Activated T-cell treated with anti-CD3 and anti-CD28 coated beads, Interleukin-2, amount 50 U/mL, for 1 hour (primary cell): ENCODE measurements around the gene ABLIM1.

Source experiments
- DNase-seq: peaks from one replicate; pipeline ENCODE4 v3.0.0-alpha.2; 2020

Gene ABLIM1

DNA sequence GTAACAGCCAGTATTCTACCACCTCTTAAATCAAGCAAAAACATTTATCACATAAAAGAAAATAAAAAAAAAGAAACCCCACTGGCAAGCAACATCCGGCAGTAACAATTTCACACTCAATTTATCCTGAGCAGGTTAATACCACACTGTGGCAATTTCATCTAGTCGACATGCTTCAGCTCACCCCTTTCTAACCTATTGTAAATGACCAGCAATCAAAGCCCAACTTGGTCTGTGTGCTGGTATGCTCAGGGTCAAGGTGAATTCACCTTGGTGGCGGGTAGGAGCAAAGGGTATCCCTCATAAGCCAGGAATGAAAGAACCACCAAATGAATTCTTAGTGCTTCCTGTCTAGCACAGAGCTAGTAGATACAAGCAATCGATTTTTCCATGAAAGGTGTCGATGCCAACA, 144.7 kb downstream of the ABLIM1 start:
- DNase-seq, result no peak

DNA sequence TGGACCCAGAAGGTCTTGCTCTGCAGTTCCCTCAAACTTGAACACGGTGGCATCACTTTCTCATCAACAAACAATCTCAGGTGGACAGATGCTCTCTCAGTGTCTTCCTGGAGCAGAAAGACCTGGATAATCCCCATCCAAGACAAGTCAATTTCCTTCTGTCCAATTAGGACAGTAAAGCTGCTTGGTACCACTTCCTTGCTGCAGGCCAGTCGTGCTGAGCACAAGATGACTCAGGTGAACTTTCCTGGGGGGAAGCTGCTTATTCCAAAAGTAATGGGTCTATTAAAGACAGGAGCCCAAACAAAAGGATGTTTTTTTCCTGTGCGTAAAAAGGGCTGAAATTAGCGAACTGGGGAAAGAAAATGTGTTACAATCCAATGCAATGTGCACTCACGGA, 146.2 kb downstream of the ABLIM1 start:
- no peak for DNase-seq

DNA sequence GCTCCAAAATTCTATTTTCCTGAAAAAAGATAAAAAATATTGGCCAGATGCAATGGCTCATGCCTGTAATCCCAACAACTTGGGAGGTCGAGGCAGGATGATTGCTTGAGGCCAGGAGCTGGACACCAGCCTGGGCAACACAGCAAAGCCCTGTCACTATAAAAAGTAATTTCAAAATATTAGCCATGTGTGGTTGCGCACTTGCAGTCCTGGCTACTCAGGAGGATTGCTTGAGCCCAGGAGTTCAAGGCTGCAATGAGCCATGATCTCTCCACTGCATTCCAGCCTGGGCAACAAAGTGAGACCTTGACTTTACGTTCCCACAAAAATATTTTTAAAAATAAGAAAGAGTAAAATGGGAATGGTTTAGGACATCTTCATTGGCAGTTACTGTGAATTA, 149.7 kb downstream of the ABLIM1 start:
- no peak for DNase-seq

DNA sequence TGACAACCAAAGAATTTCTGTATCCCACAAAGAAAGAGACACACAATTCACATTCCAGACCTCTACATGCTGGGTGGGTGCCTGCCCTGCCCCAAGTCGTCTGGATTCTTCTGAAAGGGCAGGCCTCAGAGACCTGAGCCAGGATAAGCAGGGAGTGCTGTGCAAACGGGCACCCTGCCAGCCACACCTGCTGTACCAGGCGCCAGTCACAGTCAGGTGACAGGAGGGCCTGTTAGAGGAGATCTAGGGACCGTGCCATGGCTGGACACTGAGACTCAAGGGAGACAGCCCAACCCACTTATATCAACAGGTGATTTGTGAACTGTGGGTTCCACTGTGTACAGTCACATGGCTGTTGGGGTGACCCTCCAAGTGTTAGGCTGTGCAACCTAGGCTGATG, 150.6 kb downstream of the ABLIM1 start:
- DNase-seq, result no peak

DNA sequence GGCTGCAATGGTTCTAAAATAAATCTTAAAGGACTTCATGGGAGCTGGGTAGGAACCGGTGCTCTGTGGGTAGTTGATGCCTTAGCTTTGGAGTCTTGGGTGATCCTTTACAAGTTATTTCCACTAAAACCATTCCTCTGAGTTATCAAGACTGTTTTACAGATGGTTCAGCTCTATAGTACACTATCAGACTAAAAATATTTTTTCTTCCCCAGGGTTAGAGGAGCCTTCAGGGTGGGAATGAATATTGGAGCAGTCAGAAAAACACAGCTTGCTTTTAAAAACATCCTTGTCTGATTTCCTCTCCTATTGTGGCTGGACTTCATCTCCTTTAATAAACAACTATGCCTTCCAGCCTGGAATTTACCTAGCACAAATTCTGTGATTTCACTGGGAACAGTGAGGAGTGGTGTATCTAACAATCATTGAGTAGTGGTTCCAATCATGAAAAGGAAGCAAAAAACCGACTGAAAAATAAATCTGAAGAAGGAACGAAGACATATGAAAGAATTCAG, 151.1 kb downstream of the ABLIM1 start:
- no peak for DNase-seq

DNA sequence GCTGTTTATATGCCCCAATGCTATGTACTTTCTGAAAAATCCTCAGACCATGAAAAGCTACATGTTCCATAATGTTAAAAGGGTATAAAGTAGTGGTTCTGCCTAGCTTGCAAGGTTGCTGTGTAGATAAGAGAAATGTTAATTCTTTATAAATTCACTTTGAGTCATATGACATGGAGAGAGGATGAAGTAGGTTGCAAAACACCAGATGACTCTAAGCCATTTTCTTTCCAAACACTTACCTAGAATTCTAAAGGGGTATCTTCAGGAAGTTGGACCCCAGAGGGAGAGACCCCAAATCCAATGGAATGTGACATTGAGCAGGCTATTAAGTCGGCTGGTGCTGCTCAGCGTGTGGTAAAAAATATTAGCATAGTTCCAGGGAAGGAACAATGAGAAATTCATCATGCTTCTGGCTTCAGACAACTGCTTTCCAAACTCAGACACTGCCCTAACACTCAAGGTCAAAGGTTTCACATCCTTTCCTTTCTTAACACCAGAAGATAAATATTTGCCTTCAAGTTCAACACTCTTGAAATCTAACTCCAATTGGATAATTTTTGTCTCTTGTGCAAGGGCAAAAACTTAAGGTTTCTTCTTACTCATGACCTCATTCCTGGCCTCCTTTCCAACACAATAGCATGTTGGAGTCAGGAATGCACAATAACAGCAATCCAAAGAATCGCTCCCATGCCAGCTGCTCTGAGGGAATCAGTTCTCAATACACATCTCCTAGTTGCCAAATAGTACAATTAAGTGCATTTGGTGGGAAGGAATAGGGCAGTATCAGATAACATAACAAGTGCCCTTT, 153.1 kb downstream of the ABLIM1 start:
- DNase-seq, result no peak

DNA sequence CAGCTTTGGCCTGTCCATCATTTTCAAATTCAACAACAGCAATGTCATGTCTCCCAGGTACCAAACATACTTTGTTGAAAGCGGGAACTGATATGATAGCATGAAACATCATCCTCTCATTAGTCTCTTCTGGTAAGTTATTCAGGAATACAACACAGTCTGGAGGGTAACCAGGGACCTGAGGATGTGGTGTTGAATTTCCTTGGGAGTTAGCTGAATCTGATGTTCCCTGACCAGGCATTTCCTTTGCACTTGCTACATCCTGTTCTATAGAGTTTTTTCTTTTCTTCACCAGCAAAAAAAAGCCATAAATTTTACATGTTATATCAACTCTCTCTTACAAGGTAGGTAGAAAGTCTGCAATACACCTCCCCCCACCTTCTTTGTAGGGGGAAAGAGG, 156.0 kb downstream of the ABLIM1 start:
- no peak for DNase-seq

DNA sequence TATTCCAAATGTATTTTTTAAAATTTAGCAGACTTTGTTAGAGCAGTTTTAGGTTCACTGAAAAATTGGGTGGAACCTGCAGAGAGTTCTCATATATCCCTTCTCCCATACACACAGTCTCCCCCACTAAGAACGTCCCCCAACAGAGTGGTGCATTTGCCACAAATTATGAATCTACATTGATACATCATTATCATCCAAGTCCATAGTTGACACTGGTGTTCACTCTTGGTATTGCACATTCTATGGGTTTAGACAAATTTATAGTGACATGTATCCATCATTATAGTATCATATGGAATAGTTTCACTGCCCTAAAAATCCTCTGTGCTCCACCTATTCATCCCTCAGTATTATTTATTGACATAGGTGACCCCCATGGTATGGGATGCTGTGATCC, 156.4 kb downstream of the ABLIM1 start:
- no peak for DNase-seq

DNA sequence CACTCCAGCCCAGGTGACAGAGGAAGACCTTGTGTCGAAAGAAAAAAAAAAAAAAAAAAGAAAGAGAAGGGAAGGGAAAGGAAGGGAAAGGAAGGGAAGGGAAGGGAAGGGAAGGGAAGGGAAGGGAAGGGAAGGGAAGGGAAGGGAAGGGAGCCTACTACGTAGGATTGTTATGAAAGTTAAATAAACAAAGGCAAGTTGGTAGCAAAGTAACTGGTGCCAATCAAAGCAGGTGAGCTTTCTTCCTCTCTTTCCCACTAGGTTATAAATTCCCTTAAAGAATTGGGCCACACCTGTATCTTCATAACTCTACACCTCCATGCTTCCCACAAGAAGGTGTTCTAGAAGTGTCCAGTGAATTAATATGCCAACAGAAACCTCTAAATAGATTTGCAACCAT, 157.4 kb downstream of the ABLIM1 start:
- no peak for DNase-seq

DNA sequence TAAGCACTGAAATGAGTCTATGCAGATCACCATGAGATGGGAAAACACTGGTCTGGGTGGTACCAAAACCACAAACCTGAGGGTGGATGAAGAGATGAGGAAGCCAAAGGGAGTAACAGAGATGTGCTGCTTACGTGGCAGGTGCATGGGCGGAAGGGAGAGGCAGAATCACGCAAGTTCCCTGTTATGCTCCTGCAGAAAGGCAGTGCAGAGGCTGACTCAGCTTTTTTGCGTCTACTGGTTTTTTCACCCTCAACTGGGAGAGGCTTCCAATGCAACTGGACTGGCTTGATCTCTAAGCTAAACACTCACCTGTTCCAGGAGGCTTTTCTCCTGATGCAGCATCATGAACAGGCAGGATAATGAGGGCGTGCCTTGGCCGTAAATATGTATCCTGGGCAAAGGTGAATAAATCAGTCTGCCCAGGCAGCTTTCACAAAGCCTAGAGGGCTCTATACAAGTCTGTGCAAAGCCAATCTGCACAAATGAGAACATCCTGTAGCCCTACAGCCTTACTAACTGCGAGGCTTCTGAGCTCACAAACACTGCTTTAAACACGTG, 158.4 kb downstream of the ABLIM1 start:
- peak; percentile 53 for DNase-seq

DNA sequence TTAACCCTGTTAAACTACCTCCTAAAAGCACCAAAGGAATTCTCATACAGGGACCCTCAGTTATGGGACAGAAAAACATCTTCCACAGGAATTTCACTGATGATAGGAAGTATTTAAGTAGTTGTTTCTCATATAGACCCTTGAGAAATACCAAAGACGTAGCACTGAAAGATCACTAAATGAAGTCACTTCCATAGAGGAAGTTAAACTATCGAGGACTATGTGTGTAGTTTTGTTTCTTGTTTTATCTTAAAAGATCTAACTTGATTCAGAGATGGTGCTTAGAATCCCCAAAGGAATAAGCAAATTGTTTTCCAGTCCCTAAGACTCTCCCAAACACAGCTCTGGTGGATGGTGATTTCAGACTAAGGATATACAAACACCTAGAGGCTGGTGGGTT, 159.0 kb downstream of the ABLIM1 start:
- no peak for DNase-seq

DNA sequence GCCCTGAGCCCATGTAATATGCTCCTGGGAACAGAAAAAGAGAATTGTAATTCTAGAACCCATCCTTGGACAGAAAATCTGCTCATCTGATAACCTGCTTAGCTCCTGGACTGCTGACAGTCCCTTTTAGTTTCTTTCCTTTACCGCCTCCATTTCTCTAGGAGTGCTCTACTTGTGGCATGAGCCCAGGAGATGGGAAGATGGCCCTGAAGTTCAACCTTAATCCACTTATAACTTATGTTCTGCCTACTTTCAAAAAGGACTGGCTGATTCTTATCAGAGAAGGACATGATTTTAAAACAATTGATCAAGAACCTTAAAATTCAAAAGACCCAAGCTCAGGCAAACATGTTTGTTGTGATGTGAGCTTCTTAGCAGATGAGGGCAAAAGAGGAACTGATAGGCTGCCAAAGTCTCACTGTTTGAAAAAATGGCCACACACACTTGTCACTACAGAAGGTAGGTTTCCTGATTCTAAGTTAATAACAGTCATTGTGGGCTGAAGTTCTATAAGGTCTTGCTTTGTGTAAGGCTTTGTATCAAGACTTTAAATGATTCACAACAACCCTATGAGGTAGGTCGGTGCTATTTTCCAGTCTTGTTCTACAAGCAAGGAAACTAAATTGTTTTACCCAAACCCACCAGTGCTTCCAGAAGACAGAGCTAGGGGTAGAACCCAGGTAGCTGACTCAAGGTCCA, 159.5 kb downstream of the ABLIM1 start:
- no peak for DNase-seq

DNA sequence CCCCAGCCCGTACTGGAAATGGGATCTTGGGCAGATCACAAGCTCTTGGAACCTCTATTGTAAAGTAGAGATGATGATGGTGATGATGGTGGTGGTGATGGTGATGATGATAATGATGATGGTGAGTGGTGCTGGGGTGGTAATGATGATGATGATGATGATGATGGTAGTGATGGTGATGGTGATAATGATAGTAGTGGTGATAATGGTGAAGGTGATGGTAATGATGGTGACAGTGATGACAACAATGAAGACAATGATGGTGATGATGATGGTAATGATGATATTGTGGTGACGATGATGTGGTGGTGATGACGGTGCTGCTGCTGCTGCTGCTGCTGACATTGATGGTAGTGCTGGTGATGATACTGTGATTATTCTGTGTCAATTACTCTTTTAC, 162.8 kb downstream of the ABLIM1 start:
- DNase-seq, result no peak

DNA sequence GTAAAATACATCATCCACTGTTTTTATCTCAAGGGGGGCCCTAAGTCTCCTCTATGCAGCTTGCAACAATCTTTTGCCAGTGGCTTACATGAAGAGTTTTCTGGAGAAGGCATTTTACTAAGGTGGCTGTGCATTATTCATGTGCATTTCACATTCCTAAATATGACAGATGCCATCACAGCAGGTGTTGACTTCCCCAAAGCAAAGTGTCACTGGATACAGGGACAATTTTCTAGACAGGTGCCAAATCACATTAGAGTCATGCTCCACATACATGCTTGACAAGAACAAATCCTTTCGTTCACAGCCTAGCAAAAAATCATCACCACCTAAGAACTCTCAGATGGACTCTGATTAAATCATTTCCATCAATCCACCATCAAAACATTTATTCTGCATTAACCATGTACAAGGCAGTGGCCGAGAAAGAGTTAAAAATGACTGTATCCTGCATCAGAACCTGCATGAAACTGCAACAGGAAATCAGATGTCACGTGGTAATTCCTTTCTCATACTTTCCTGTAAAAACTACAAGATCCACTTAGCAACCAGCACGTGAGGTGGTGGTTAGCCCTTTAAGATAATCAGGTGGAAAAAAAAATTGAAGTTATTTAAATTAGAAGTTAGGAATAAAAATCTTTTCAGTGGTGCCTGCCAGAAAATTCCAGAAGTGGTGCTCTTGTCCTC, 165.6 kb downstream of the ABLIM1 start:
- DNase-seq, result no peak

DNA sequence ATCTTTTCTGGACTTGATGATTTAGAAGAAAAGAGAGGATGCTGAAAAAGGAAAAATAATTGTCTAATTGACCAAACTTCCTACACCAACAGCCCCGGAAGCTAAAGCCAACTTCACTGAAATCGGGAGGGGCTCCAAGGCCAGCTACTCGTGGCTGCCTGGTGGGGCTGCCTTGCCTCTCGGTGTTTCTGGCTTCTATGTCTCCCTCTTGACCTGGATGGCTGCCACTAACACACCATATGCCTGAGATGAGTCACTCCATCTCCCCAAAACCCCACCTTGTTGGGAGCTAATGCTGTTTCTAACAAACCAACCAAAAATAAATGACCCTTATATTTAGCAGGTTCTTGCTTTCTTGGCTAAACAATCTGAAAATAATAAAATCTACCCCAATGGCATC, 166.1 kb downstream of the ABLIM1 start:
- DNase-seq, result no peak

DNA sequence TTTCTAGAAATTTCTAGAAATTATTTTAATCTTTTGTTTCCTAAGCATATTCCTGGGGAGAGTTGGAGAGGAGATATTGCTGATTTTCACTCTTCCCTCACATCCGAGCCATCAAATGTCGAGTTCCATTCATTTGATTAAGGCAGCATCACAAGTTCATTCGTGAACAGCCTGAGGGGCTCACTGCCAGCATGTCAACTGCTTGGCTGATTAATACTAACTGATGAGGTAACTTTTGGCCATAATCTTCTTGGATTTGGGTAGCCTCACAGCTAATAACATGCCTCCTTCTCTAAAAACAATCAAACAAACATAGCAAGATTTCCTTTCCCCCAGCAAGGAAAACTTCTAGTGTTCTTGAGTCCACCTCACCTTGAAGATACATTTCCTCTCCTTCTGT, 166.7 kb downstream of the ABLIM1 start:
- no peak for DNase-seq

DNA sequence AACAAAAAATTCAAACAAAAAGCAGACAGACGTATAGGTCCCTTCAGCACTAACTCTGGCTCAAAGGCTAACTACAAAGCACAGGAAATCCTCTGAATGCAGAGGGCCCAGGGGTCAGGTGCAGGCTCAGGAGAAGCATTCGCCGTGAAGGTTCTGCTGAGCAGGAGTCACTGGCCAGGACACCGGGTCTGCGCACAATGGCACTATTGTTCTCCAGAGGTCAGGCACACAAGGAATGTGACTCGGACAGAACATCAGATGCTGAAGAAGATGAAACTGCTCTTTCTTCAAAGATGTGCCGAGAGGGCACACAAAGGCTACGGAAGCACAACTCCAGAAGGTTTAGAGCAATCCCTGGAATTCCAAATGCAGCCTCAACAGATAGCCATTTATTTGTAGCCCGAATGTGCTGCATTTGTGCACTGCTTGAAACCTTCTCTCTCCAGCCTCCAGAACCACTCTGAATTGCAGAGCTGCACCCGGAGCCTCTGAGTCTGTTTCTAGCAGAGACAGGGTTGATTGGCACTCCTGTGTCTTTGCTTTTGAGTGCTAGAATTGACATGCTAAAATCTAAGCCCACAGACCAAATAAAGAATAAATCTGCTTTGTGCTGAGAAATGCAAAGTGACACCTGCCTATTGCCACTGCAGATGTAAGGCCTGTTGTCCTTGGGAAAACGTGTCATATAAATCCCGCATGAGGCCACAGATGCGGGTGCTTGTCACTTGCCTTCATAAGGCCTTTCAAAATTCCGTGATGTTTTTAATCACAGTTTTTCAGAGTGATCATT, 168.4 kb downstream of the ABLIM1 start:
- DNase-seq, result no peak

DNA sequence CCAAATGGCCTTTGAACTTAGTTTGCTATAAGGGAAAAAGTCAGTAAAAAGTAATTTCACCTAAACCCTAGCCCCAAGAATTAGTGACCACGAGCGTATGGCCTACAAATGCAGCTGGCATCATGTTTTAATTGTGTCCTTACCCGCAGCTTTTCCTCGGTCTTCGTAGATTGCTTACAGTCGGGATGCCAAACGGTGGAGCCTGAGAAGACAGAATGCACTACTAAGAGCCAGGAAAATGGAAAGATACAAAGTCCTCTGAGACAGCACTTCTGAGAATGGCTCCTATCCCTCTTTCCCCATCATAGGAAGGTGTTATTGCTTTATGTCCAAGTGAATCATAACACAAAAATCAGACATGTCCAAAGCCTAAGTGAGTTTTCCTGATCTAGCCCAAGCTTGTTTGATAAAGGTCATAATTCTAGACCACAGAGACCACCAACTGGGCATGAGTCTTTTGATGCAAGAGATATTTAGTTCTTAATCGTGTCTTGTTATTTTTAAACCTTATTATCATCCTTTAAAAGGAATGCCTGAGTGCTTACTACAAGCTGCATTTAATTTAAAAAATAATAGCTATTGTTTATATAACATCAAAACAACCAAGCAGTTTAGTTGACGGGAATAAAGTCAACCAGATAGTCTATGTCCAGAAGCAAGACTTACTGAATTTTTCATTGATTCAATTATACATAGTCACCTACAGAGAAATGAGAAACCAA, 170.1 kb downstream of the ABLIM1 start:
- no peak for DNase-seq

DNA sequence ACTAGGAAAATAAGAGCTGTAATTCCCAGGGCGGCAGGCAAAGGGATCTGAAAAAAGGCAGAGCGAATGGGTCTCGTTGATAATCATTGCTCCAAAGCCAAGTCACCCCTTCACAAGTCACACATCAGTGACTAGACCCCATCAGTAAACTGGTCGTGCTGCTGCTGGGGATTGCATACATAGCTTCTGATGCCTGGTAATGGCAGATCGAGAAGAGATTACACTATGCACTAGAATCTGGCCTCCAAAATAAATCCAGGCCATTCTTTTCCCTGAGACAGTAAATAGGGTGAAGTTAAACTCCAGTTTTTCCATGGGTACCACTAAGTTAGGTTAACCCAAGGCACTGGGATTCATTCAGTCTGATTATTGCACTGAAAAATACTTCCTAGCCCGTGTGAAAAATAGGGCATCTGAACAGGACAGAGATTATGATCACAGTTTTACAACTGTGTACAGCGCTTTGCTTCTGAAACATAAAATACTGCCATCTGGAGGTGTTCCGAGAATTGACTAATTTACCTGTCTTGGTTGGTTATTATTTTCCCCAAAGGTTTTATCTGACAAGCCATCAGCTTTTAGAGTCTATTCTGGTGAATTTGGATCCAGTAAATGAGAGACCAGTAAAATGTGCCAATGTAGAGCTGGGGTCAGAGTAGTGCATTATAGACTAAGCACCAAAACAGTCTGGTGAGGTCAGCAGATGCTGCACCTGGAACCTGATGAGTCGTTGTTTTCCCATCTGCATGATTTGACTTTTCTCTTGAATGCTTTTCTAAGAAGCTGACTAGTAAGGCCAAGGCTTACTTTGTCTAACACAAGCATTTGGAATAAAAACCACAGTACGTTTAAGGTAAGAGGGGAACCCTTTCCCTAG, 170.9 kb downstream of the ABLIM1 start:
- DNase-seq, result no peak

DNA sequence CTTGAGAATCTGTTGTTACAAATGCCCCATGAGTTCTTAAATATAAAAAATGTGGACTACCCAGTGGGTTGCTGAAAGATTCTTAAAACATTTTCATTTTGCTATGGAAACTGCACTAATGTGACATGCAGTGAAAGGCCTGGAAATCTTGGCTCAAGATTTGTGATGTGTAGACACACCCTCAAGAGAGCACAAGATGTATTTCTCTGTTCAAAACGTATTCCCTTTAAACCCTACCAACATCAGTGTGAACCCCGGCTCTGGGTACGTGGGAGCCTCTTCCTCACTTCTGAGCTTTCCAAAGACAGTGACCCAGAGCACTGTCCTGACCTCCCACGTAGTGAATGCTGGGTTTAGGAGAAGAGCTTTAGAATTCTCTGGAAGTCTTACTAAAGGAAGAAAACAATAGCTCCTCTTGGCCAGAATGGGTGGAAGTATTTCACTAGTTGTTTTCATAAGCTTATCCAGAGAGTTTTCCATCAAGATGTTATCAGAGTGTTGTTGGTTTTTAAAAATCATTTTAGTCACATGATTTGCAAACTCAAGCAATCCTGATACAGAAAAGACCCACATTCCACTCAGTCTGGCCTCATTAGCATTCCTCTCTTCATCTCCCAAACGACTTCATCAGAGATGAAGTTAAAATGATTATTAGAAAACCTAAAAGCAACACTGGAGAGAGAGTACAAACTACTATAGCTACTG, 172.2 kb downstream of the ABLIM1 start:
- DNase-seq, result no peak
